Astrocyte (in vitro differentiated cells and primary cell): Measurements from ENCODE around the gene ACVRL1. TPM values are rescaled to one million over a fixed set of nuclear protein-coding genes. Genes with fewer than 3 reads are reported as not detected.

Experiments
- DNase-seq: peaks from one replicate; pipeline ENCODE4 v3.0.0-alpha.2; 2010; ENCODE audit warnings: low read depth
- FAIRE-seq: peaks from 2 replicates; lab custom pipeline; 2011; peaks lifted over from hg19 to GRCh38; lab: Jason Lieb, UNC
- H2AFZ ChIP-seq: 2 replicates; pipeline ENCODE4 v1.6.0; 2012; ENCODE audit warnings: low read depth, low read length, inconsistent platforms
- H3K27ac ChIP-seq: 2 replicates; pipeline ENCODE4 v1.5.1; 2011; ENCODE audit warnings: low read depth, low read length, inconsistent platforms
- H3K27me3 ChIP-seq: 2 replicates; pipeline ENCODE4 v1.6.0; 2011; ENCODE audit warnings: low read length, inconsistent platforms; ENCODE audit not compliant: insufficient read depth
- H3K36me3 ChIP-seq: 2 replicates; pipeline ENCODE4 v1.5.1; 2011; ENCODE audit warnings: low read length, inconsistent platforms; ENCODE audit not compliant: insufficient read depth
- H3K4me1 ChIP-seq: 2 replicates; pipeline ENCODE4 v1.5.1; 2011; ENCODE audit warnings: low read length, inconsistent platforms; ENCODE audit not compliant: insufficient read depth
- H3K4me2 ChIP-seq: 2 replicates; pipeline ENCODE4 v1.6.0; 2012; ENCODE audit warnings: low read length, inconsistent platforms
- H3K4me3 ChIP-seq: 2 replicates; pipeline ENCODE4 v1.5.1; 2011; ENCODE audit warnings: low read depth, mild to moderate bottlenecking, low read length, inconsistent platforms; ENCODE audit not compliant: insufficient read depth
- H3K79me2 ChIP-seq: 2 replicates; pipeline ENCODE4 v1.6.0; 2012; ENCODE audit warnings: mild to moderate bottlenecking, low read length, inconsistent platforms; ENCODE audit not compliant: insufficient read depth
- H3K9ac ChIP-seq: 2 replicates; pipeline ENCODE4 v1.6.0; 2012; ENCODE audit warnings: mild to moderate bottlenecking, low read length, inconsistent platforms
- H3K9me3 ChIP-seq: 2 replicates; pipeline ENCODE4 v1.5.1; 2012; ENCODE audit warnings: low read depth, mild to moderate bottlenecking, low read length, inconsistent platforms; ENCODE audit not compliant: insufficient read depth
- H4K20me1 ChIP-seq: 2 replicates; pipeline ENCODE4 v1.6.0; 2012; ENCODE audit warnings: low read length, inconsistent platforms; ENCODE audit not compliant: insufficient read depth
- H3K27ac Mint-ChIP-seq: one replicate; pipeline ENCODE4 v1.8.0; 2021; ENCODE audit warnings: mild to moderate bottlenecking, mixed read lengths; ENCODE audit not compliant: unreplicated experiment
- H3K27me3 Mint-ChIP-seq: one replicate; pipeline ENCODE4 v1.8.0; 2021; ENCODE audit warnings: low read depth, mixed read lengths; ENCODE audit not compliant: unreplicated experiment
- H3K36me3 Mint-ChIP-seq: one replicate; pipeline ENCODE4 v1.8.0; 2021; ENCODE audit warnings: low read depth, mixed read lengths; ENCODE audit not compliant: unreplicated experiment
- H3K4me1 Mint-ChIP-seq: one replicate; pipeline ENCODE4 v1.8.0; 2021; ENCODE audit warnings: low read depth, mixed read lengths; ENCODE audit not compliant: unreplicated experiment
- H3K4me3 Mint-ChIP-seq: one replicate; pipeline ENCODE4 v1.8.0; 2021; ENCODE audit warnings: mild to moderate bottlenecking, moderate library complexity, mixed read lengths; ENCODE audit not compliant: unreplicated experiment
- H3K9me3 Mint-ChIP-seq: one replicate; pipeline ENCODE4 v1.8.0; 2021; ENCODE audit warnings: mild to moderate bottlenecking, mixed read lengths; ENCODE audit not compliant: unreplicated experiment
- CTCF ChIP-seq: IDR thresholded peaks from 2 replicates; pipeline ENCODE4 v1.5.1; 2011; ENCODE audit warnings: low read depth, mild to moderate bottlenecking, inconsistent platforms, low read length, moderate library complexity; ENCODE audit not compliant: insufficient read depth
- EZH2 ChIP-seq: IDR thresholded peaks from 2 replicates; pipeline ENCODE4 v1.6.1; 2012; ENCODE audit warnings: mild to moderate bottlenecking, low read length, inconsistent platforms; ENCODE audit not compliant: insufficient read depth
- total RNA-seq: library from RNA; stranded (reverse); gene quantifications from 2 replicates; pipeline ENCODE4 v1.2.1, GENCODE V29; 2021

Gene ACVRL1
- total RNA-seq, 1 donor from 2014 or later, result 0.95 TPM

GRCh38 chr12:51890133-51890464 is 17.2 kb upstream of the ACVRL1 start:
- Histone ChIP-seq H3K4me1 (peaks cover 13% of the 10 kb centered on the region), H3K36me3 (no peaks in the 10 kb centered on the region), H3K79me2 (no peaks in the 10 kb centered on the region), H3K4me3 (no peak overlapping the region), H4K20me1 (no peaks in the 10 kb centered on the region), H2AFZ (no peak overlapping the region), H3K4me2 (no peak overlapping the region), H3K27me3 (no peaks in the 10 kb centered on the region), H3K27ac (no peak overlapping the region), H3K9ac (no peak overlapping the region), H3K9me3 (peaks cover 2% of the 10 kb centered on the region)
- Mint-ChIP-seq H3K36me3 (no peaks in the 10 kb centered on the region), H3K4me3 (no peak overlapping the region), H3K27ac (no peak overlapping the region), H3K4me1 (peaks cover 2% of the 10 kb centered on the region), H3K27me3 (peaks cover 21% of the 10 kb centered on the region), H3K9me3 (peaks cover under 1% of the 10 kb centered on the region)
- DNase-seq (no peak), FAIRE-seq (no peak)
- TF ChIP-seq EZH2 (no peak), CTCF (no peak)

GRCh38 chr12:51890511-51891171 is 16.7 kb upstream of the ACVRL1 start:
- TF ChIP-seq EZH2 (no peak), CTCF (no peak)
- FAIRE-seq (no peak), DNase-seq (no peak)
- H3K36me3 ChIP-seq, result no peaks in the 10 kb centered on the region
- Mint-ChIP-seq H3K36me3 (no peaks in the 10 kb centered on the region), H3K4me1 (peaks cover 2% of the 10 kb centered on the region), H3K27me3 (peaks cover 24% of the 10 kb centered on the region), H3K4me3 (no peak overlapping the region), H3K27ac (no peak overlapping the region), H3K9me3 (no peaks in the 10 kb centered on the region)
- no peaks in the 10 kb centered on the region for H3K27me3 ChIP-seq
- peaks cover 9% of the 10 kb centered on the region for H3K4me1 ChIP-seq
- no peak overlapping the region for H3K9ac ChIP-seq
- H2AFZ ChIP-seq, result no peak overlapping the region
- no peak overlapping the region for H3K4me2 ChIP-seq
- H3K79me2 ChIP-seq, result no peaks in the 10 kb centered on the region
- H3K27ac ChIP-seq, result no peak overlapping the region
- H4K20me1 ChIP-seq, result no peaks in the 10 kb centered on the region
- no peak overlapping the region for H3K4me3 ChIP-seq
- H3K9me3 ChIP-seq, result no peaks in the 10 kb centered on the region

DNA sequence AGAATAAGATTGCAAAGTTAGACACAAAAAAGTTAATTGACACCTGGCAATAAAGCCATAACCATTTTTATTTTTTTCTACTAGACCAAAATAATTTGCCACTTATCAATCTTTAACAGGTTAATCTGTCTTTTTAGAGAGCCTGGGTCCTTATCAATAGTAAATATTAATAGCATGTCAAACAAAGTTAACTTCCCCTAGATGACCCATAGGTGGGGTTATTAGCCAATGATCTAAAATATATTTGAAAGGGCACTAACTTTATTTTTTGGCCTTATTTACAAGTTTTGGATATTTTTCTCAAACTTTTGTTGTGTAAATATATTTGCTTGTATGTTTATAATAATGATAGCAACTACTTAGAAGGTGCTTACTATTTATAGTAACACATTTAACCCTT is 15.5 kb upstream of the ACVRL1 start:
- Mint-ChIP-seq H3K36me3 (no peaks in the 10 kb centered on the region), H3K4me3 (no peak overlapping the region), H3K27me3 (peaks cover 24% of the 10 kb centered on the region), H3K4me1 (no peaks in the 10 kb centered on the region), H3K9me3 (no peaks in the 10 kb centered on the region), H3K27ac (no peak overlapping the region)
- Histone ChIP-seq H3K4me2 (no peak overlapping the region), H3K27ac (no peak overlapping the region), H3K27me3 (no peaks in the 10 kb centered on the region), H3K36me3 (no peaks in the 10 kb centered on the region), H3K4me3 (no peak overlapping the region), H3K9me3 (no peaks in the 10 kb centered on the region), H4K20me1 (no peaks in the 10 kb centered on the region), H3K4me1 (peaks cover under 1% of the 10 kb centered on the region), H3K79me2 (no peaks in the 10 kb centered on the region), H2AFZ (no peak overlapping the region), H3K9ac (no peak overlapping the region)
- FAIRE-seq (no peak), DNase-seq (no peak)
- peak; percentile 6 for TF ChIP-seq CTCF
- TF ChIP-seq EZH2, result no peak
